ENCODE data around the gene STK25. TPM values are rescaled to one million over a fixed set of nuclear protein-coding genes. Genes with fewer than 3 reads are reported as not detected.

The STK25 gene
- total RNA-seq, 1 experiment from 2014 or later, result 171 TPM

DNA sequence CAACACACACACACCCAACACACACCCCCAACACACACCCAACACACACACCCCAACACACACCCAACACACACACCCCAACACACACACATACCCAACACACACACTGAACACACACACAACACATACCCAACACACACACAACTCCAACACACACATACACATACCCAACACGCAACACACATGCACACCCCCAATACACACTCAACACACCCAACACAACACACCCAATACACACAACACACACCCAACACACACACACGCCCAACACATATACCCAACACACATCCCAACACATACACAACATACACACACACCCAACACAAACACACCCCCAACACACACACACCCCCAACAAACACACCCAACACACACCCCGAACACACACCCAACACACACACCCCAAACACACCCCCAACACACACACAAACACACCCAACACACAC is 8.2 kb upstream of the STK25 start:
- intact Hi-C loops (cut with micrococcal nuclease; ENCODE audit: unreplicated experiment), result no loop called here
- TF ChIP-seq EZH2 (IDR thresholded peaks at IDR 0.05; ENCODE audit: borderline replicate concordance, low read depth, low read length, poor library complexity, severe bottlenecking), result no peak
- TF ChIP-seq, protein P1, sequence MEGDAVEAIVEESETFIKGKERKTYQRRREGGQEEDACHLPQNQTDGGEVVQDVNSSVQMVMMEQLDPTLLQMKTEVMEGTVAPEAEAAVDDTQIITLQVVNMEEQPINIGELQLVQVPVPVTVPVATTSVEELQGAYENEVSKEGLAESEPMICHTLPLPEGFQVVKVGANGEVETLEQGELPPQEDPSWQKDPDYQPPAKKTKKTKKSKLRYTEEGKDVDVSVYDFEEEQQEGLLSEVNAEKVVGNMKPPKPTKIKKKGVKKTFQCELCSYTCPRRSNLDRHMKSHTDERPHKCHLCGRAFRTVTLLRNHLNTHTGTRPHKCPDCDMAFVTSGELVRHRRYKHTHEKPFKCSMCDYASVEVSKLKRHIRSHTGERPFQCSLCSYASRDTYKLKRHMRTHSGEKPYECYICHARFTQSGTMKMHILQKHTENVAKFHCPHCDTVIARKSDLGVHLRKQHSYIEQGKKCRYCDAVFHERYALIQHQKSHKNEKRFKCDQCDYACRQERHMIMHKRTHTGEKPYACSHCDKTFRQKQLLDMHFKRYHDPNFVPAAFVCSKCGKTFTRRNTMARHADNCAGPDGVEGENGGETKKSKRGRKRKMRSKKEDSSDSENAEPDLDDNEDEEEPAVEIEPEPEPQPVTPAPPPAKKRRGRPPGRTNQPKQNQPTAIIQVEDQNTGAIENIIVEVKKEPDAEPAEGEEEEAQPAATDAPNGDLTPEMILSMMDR (conservative IDR thresholded peaks at IDR 0.05; ENCODE audit: low read depth, low read length), result no peak
- no peak for DNase-seq (ENCODE audit: low spot score)
- H3K4me1 ChIP-seq (ENCODE audit: insufficient read depth, low read length, poor library complexity, severe bottlenecking), result no peaks in the 10 kb centered on the region
- H3K27me3 ChIP-seq (replicated peaks; ENCODE audit: insufficient read depth, low read depth, low read length, poor library complexity), result no peaks in the 10 kb centered on the region
- no peak overlapping the region for H3K4me3 ChIP-seq (ENCODE audit: low read depth, low read length, poor library complexity, severe bottlenecking)
- no peak overlapping the region for H3K27ac ChIP-seq (ENCODE audit: low read depth, low read length, poor library complexity, severe bottlenecking)
- H3K9me3 ChIP-seq (ENCODE audit: low read depth, low read length, poor library complexity, severe bottlenecking), result no peaks in the 10 kb centered on the region
- BruUV-seq (replicated peaks), result no TSS peak
- POLR2A ChIA-PET (ENCODE audit: low non-redundant PET), result no interaction called here
- no peaks in the 10 kb centered on the region for H3K36me3 ChIP-seq (ENCODE audit: insufficient read depth, low read length, poor library complexity, severe bottlenecking)
- CTCF ChIA-PET, result no interaction called here

DNA sequence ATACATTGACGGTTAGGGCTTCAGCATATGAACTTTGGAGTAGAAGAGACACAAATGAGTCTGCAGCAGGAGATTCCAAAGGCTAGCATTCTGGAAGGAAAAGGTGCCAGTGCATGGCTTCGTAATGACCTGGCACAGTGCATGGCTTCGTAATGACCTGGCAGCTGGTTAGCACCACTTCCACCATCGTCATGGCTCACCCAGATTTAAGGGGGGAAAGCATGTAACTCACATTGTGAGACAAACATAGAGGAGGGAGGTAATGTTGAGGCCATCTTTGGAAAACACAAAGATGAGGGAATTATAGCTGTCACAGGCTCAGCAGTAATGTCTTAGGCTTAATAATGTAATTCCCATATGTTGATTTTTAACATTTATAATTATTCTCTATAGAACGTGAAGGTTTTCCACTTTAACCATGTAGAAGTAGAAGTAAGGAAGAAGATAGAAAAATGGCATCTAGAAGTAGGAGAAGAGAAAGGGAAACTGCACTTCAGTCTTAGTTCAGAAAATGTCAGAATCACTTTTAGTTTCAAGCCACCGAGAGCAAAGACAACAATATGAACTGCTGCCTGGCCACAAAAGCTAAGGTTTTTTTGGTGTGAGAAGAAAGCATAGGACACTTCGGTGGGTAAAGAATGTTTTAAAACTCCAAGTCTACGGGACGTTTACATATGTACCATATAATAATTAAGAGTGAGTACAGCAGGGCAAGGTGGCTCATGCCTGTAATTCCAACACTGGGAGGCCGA is 6.8 kb upstream of the STK25 start:
- CTCF ChIA-PET, result interaction anchor here (1.0 kb wide), 1 partner anchor 95 kb away, joined by 6 read pairs; no protein-coding TSS in a partner anchor

DNA sequence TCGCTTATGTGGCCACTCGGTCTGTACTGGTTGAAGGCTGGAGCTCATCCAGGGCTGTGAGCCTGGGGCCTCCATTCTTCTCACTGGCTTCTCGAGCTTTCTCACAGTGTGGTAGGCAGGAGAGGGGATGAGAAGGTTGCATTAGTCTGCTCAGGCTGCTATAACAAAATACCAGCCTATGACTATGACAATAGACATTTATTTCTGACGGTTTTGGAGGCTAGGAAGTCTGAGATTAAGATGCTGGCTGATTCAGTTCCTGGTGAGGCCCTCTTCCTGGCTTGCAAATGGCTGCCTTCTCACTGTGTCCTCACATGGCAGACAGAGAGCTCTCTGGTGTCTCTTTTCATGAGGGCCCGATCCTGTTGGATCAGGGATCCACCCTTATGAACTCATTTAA is 6.2 kb upstream of the STK25 start:
- no peaks in the 10 kb centered on the region for H3K4me1 ChIP-seq (ENCODE audit: insufficient read depth, low read length, poor library complexity, severe bottlenecking)
- ChIA-PET POLR2A (ENCODE audit: low non-redundant PET) (no interaction called here), CTCF (no interaction called here)
- intact Hi-C loops (cut with micrococcal nuclease; ENCODE audit: unreplicated experiment), result no loop called here
- no peaks in the 10 kb centered on the region for H3K27me3 ChIP-seq (replicated peaks; ENCODE audit: insufficient read depth, low read depth, low read length, poor library complexity)
- TF ChIP-seq EZH2 (IDR thresholded peaks at IDR 0.05; ENCODE audit: borderline replicate concordance, low read depth, low read length, poor library complexity, severe bottlenecking), result no peak
- TF ChIP-seq, protein P1 (conservative IDR thresholded peaks at IDR 0.05; ENCODE audit: low read depth, low read length), result no peak
- no TSS peak for BruUV-seq (replicated peaks)
- H3K9me3 ChIP-seq (ENCODE audit: low read depth, low read length, poor library complexity, severe bottlenecking), result no peaks in the 10 kb centered on the region
- H3K4me3 ChIP-seq (ENCODE audit: low read depth, low read length, poor library complexity, severe bottlenecking), result no peak overlapping the region
- no peak overlapping the region for H3K27ac ChIP-seq (ENCODE audit: low read depth, low read length, poor library complexity, severe bottlenecking)
- no peak for DNase-seq (ENCODE audit: low spot score)
- H3K36me3 ChIP-seq (ENCODE audit: insufficient read depth, low read length, poor library complexity, severe bottlenecking), result no peaks in the 10 kb centered on the region

More for the DNA sequence above, 6.8 kb upstream of the STK25 start:
- Histone ChIP-seq H3K4me3 (ENCODE audit: low read depth, low read length, poor library complexity, severe bottlenecking) (no peak overlapping the region), H3K27ac (ENCODE audit: low read depth, low read length, poor library complexity, severe bottlenecking) (no peak overlapping the region), H3K9me3 (ENCODE audit: low read depth, low read length, poor library complexity, severe bottlenecking) (no peaks in the 10 kb centered on the region), H3K4me1 (ENCODE audit: insufficient read depth, low read length, poor library complexity, severe bottlenecking) (no peaks in the 10 kb centered on the region), H3K27me3 (replicated peaks; ENCODE audit: insufficient read depth, low read depth, low read length, poor library complexity) (no peaks in the 10 kb centered on the region), H3K36me3 (ENCODE audit: insufficient read depth, low read length, poor library complexity, severe bottlenecking) (no peaks in the 10 kb centered on the region)
- intact Hi-C loops (cut with micrococcal nuclease; ENCODE audit: unreplicated experiment), result no loop called here
- no peak for TF ChIP-seq EZH2 (IDR thresholded peaks at IDR 0.05; ENCODE audit: borderline replicate concordance, low read depth, low read length, poor library complexity, severe bottlenecking)
- TF ChIP-seq, protein P1 (conservative IDR thresholded peaks at IDR 0.05; ENCODE audit: low read depth, low read length), result no peak
- BruUV-seq (replicated peaks), result no TSS peak
- POLR2A ChIA-PET (ENCODE audit: low non-redundant PET), result no interaction called here
- DNase-seq (ENCODE audit: low spot score), result no peak

Data from A673 (cell line).